Testis (tissue), 3 donors: ENCODE measurements around the gene SMAD3. TPM values are rescaled to one million over a fixed set of nuclear protein-coding genes. Genes with fewer than 3 reads are reported as not detected.

ENCODE experiments used
- DNase-seq: peaks from one replicate; pipeline ENCODE4 v3.0.0-alpha.2; 2019
- H3K27ac ChIP-seq, 2 donors: fragments of 200-600 bp; sonication (generic); one replicate each; pipeline ENCODE4 v1.5.1; 2019
- H3K27me3 ChIP-seq: fragments of 200-600 bp; sonication (generic); one replicate; pipeline ENCODE4 v1.5.1; 2019
- H3K36me3 ChIP-seq: fragments of 200-600 bp; sonication (generic); one replicate; pipeline ENCODE4 v1.5.1; 2017; ENCODE audit warnings: low read depth; ENCODE audit errors: missing control alignments
- H3K4me1 ChIP-seq: fragments of 200-600 bp; sonication (generic); one replicate; pipeline ENCODE4 v1.5.1; 2019
- H3K4me3 ChIP-seq, 2 donors: fragments of 200-600 bp; sonication (generic); one replicate each; pipeline ENCODE4 v1.5.1; 2017 to 2019
- H3K9me3 ChIP-seq: fragments of 200-600 bp; sonication (generic); one replicate; pipeline ENCODE4 v1.5.1; 2017
- CTCF ChIP-seq, 3 experiments: fragments of 450-650 bp in 2 of 3; fragments of 200-600 bp in 1 of 3; sonication (generic) in 1 of 3; IDR thresholded peaks; one replicate each; pipeline ENCODE4 v1.5.1; 2016 to 2019; ENCODE audit warnings: antibody characterized with exemption in 3 of 3, mild to moderate bottlenecking in 2 of 3, moderate library complexity in 1 of 3
- POLR2A ChIP-seq: fragments of 450-650 bp; IDR thresholded peaks from one replicate; pipeline ENCODE4 v1.6.1; 2017; ENCODE audit warnings: antibody characterized with exemption, mild to moderate bottlenecking, moderate library complexity
- WGBS, 2 donors: methylation state at CpG; one replicate each; pipeline ENCODE4 v1.1.5; 2018; 5-methylcytosine and 5-hydroxymethylcytosine counted together
- intact Hi-C: fragments of 100-400 bp; cut with DNase I; formaldehyde crosslinking; loops from one replicate; pipeline ENCODE4 v1.15.1; 2023; ENCODE audit warnings: low total_unique reads
- polyA plus RNA-seq: library from polyadenylated mRNA; stranded (reverse); fragments of 350-450 nt; fragmentation: Illumina TruSeq; extraction: RNeasy Lipid Tissue Mini Kit (QIAGEN cat#74804); gene quantifications from one replicate; pipeline ENCODE4 v1.2.3, GENCODE V29; 2014; ENCODE audit warnings: low read depth, low replicate concordance; ENCODE audit not compliant: insufficient read depth
- total RNA-seq, 2 donors: library from RNA; depleted of rRNA; stranded (reverse); fragments of >200 nt; gene quantifications; one replicate each; pipeline ENCODE4 v1.2.3, GENCODE V29; 2016

Gene SMAD3
- total and polyA plus RNA-seq, 3 donors from 2014 or later, result 11.4 to 31.6 (median 18.7) TPM

DNA sequence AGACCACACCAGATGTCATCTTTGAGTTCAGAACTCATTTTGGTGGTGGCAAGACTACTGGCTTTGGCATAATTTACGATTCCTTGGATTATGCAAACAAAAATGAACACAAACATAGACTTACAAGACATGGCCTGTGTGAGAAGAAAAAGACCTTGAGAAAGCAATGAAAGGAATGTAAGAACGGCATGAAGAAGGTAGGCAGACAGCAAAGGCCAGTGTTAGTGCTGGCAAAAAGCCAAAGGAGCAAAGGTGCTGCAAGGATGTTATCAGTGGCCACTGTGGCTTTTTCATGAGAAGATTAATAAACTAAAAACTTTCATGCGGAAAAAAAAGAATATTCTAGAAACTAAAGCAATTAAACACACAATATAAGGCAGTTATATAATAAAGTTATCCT is 167.2 kb downstream of the SMAD3 start:
- no peak for DNase-seq
- Histone ChIP-seq H3K27ac (no peak overlapping the region), H3K36me3 (no peaks in the 10 kb centered on the region), H3K27me3 (no peaks in the 10 kb centered on the region), H3K4me3 (no peak overlapping the region), H3K4me1 (no peaks in the 10 kb centered on the region), H3K9me3 (no peaks in the 10 kb centered on the region)
- TF ChIP-seq POLR2A (no peak), CTCF (IDR thresholded peaks at IDR 0.05) (no peak)
- intact Hi-C loops, result no loop called here
- 67 to 69% methylated on average over 3 of the region's 3 CpGs for WGBS, 2 donors

GRCh38 chr15:67240235-67241131 is 175.1 kb downstream of the SMAD3 start:
- Histone ChIP-seq H3K27me3 (no peaks in the 10 kb centered on the region), H3K9me3 (no peaks in the 10 kb centered on the region), H3K27ac (no peak overlapping the region), H3K36me3 (no peaks in the 10 kb centered on the region), H3K4me3 (no peak overlapping the region), H3K4me1 (no peaks in the 10 kb centered on the region)
- WGBS, 2 donors, result 71 to 75% methylated on average over 3 of the region's 3 CpGs
- intact Hi-C loops, result no loop called here
- DNase-seq, result peak; percentile 26
- TF ChIP-seq CTCF (IDR thresholded peaks at IDR 0.05) (no peak), POLR2A (no peak)

- intact Hi-C loops, result no loop called here
- Histone ChIP-seq H3K36me3 (no peaks in the 10 kb centered on the region), H3K4me3 (no peak overlapping the region), H3K9me3 (no peaks in the 10 kb centered on the region), H3K27me3 (no peaks in the 10 kb centered on the region), H3K4me1 (no peaks in the 10 kb centered on the region), H3K27ac (no peak overlapping the region)
- 70 to 71% methylated on average over 4 of the region's 4 CpGs for WGBS, 2 donors
- DNase-seq, result no peak
- TF ChIP-seq CTCF (IDR thresholded peaks at IDR 0.05), result no peak
- no peak for TF ChIP-seq POLR2A
These were observed 175.9 kb downstream of the SMAD3 start for GRCh38 chr15:67241132-67241855.

DNA sequence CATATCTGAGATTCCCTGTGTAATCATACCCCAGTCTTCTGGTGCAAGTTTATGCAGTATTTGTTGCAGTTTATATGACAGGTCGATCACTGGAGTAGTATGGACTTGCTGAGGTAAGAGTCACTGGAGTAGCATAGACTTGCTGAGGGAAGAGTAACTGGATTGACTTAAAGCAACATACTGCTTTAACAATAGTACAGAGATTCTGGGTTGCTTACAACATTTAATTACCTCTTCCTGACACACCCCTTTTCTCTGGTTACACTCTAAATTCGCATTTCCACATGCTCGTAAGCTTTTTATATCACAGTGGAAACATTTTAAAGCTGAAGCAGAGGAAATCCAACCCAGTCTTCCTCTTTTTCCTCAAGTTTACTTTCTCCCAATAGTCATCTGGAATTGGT is 177.3 kb downstream of the SMAD3 start:
- no peaks in the 10 kb centered on the region for H3K9me3 ChIP-seq
- H3K4me3 ChIP-seq, result no peak overlapping the region
- H3K27ac ChIP-seq, result no peak overlapping the region
- intact Hi-C loops, result no loop called here
- H3K4me1 ChIP-seq, result no peaks in the 10 kb centered on the region
- no peak for TF ChIP-seq CTCF (IDR thresholded peaks at IDR 0.05)
- no peak for TF ChIP-seq POLR2A
- no peaks in the 10 kb centered on the region for H3K27me3 ChIP-seq
- WGBS, 2 donors, result 67 to 69% methylated on average over 3 of the region's 3 CpGs
- H3K36me3 ChIP-seq, result no peaks in the 10 kb centered on the region
- no peak for DNase-seq

Other genes with a start within 250 kb of the SMAD3 start
- 10 to 100 TPM; 36.4 to 36.6 TPM for gene AAGAB, start 189.1 kb downstream of the SMAD3 start, total RNA-seq
- gene AAGAB, start 189.1 kb downstream of the SMAD3 start, polyA plus RNA-seq, result 40.4 TPM
- 10 to 100 TPM; 23.5 to 42.2 TPM for gene IQCH, start 189.2 kb downstream of the SMAD3 start, total RNA-seq
- 31.9 TPM for gene IQCH, start 189.2 kb downstream of the SMAD3 start, polyA plus RNA-seq